ENCODE results near the gene QARS1. TPM values are rescaled to one million over a fixed set of nuclear protein-coding genes. Genes with fewer than 3 reads are reported as not detected.

The QARS1 gene
- polyA plus RNA-seq, 5 donors: 269 to 316 (median 279) TPM

- no peak for DNase-seq
These were observed 28.4 kb downstream of the QARS1 start for GRCh38 chr3:49076116-49076515.

- DNase-seq: no peak
These were observed 46.5 kb downstream of the QARS1 start for GRCh38 chr3:49058011-49058410.

- no peak for DNase-seq
These were observed 47.3 kb downstream of the QARS1 start for GRCh38 chr3:49057268-49057667.

GRCh38 chr3:49054344-49054862 lies 50.2 kb downstream of the QARS1 start:
- DNase-seq: no peak

GRCh38 chr3:49053543-49053942 lies 51.0 kb downstream of the QARS1 start:
- no peak for DNase-seq

Other genes with a start within 250 kb of the QARS1 start
- gene SLC25A20, start 205.9 kb downstream of the QARS1 start, polyA plus RNA-seq (ENCODE audit: insufficient read depth in 1 of 5, insufficient read length in 5 of 5, low replicate concordance in 1 of 5): 10 to 100 TPM; 12.3 to 14.6 (median 13.1) TPM
- gene ARIH2, start 185.9 kb downstream of the QARS1 start, polyA plus RNA-seq (ENCODE audit: insufficient read depth in 1 of 5, insufficient read length in 5 of 5, low replicate concordance in 1 of 5): 10 to 100 TPM; 72.0 to 94.8 (median 77.5) TPM
- 10 to 100 TPM; 25.9 to 40.6 (median 39.5) TPM for gene P4HTM, start 114.5 kb downstream of the QARS1 start, polyA plus RNA-seq (ENCODE audit: insufficient read depth in 1 of 5, insufficient read length in 5 of 5, low replicate concordance in 1 of 5)
- 100 to 1,000 TPM; 166 to 190 (median 180) TPM for gene WDR6, start 97.4 kb downstream of the QARS1 start, polyA plus RNA-seq (ENCODE audit: insufficient read depth in 1 of 5, insufficient read length in 5 of 5, low replicate concordance in 1 of 5)
- 10 to 100 TPM; 51.7 to 64.7 (median 61.2) TPM for gene DALRD3, start 86.2 kb downstream of the QARS1 start, polyA plus RNA-seq (ENCODE audit: insufficient read depth in 1 of 5, insufficient read length in 5 of 5, low replicate concordance in 1 of 5)
- 10 to 100 TPM; 42.5 to 86.3 (median 61.1) TPM for gene NDUFAF3, start 82.6 kb downstream of the QARS1 start, polyA plus RNA-seq (ENCODE audit: insufficient read depth in 1 of 5, insufficient read length in 5 of 5, low replicate concordance in 1 of 5)
- 100 to 1,000 TPM; 264 to 341 (median 302) TPM for gene IMPDH2, start 75.4 kb downstream of the QARS1 start, polyA plus RNA-seq (ENCODE audit: insufficient read depth in 1 of 5, insufficient read length in 5 of 5, low replicate concordance in 1 of 5)
- gene QRICH1, start 10.7 kb downstream of the QARS1 start, polyA plus RNA-seq (ENCODE audit: insufficient read depth in 1 of 5, insufficient read length in 5 of 5, low replicate concordance in 1 of 5): 10 to 100 TPM; 73.2 to 89.8 (median 82.8) TPM
- gene USP19, start 16.1 kb upstream of the QARS1 start, polyA plus RNA-seq (ENCODE audit: insufficient read depth in 1 of 5, insufficient read length in 5 of 5, low replicate concordance in 1 of 5): 10 to 100 TPM; 39.1 to 52.9 (median 49.7) TPM
- 100 to 1,000 TPM; 361 to 468 (median 423) TPM for gene LAMB2, start 28.3 kb upstream of the QARS1 start, polyA plus RNA-seq (ENCODE audit: insufficient read depth in 1 of 5, insufficient read length in 5 of 5, low replicate concordance in 1 of 5)
- gene CCDC71, start 61.6 kb upstream of the QARS1 start, polyA plus RNA-seq (ENCODE audit: insufficient read depth in 1 of 5, insufficient read length in 5 of 5, low replicate concordance in 1 of 5): 10 to 100 TPM; 18.0 to 25.2 (median 20.1) TPM
- 10 to 100 TPM; 34.7 to 53.4 (median 45.1) TPM for gene KLHDC8B, start 66.8 kb upstream of the QARS1 start, polyA plus RNA-seq (ENCODE audit: insufficient read depth in 1 of 5, insufficient read length in 5 of 5, low replicate concordance in 1 of 5)
- gene C3orf62, start 172.5 kb upstream of the QARS1 start, polyA plus RNA-seq (ENCODE audit: insufficient read depth in 1 of 5, insufficient read length in 5 of 5, low replicate concordance in 1 of 5): 10 to 100 TPM; 10.8 to 13.4 (median 12.4) TPM
- gene USP4, start 235.3 kb upstream of the QARS1 start, polyA plus RNA-seq (ENCODE audit: insufficient read depth in 1 of 5, insufficient read length in 5 of 5, low replicate concordance in 1 of 5): 10 to 100 TPM; 65.0 to 80.3 (median 72.7) TPM